HCT116 (cell line): ENCODE data around the gene OGA. TPM values are rescaled to one million over a fixed set of nuclear protein-coding genes. Genes with fewer than 3 reads are reported as not detected.

Experiments used
- ATAC-seq: fragments of 200-7000 bp; cut with Tn5 transposase; 2 replicates; pipeline ENCODE4 v1.9.1; 2020; ENCODE audit warnings: mild to moderate bottlenecking, moderate library complexity
- BruUV-seq: library from RNA; stranded (reverse); fragments of 400-500 nt; replicated peaks from 2 replicates; lab custom pipeline; 2021; lab: Mats Ljungman, UMichigan
- CTCF ChIA-PET: fragments of 300-600 bp; sonication (Branson Sonifier 250); formaldehyde crosslinking; loops from one replicate; lab custom pipeline; 2021; ENCODE audit warnings: antibody characterized with exemption; lab: Charles Lee
- POLR2A ChIA-PET: fragments of 300-600, 350-600 bp; sonication (Branson Sonifier 250); formaldehyde crosslinking; loops from one replicate; lab custom pipeline; 2021; ENCODE audit warnings: antibody characterized with exemption; lab: Charles Lee
- RAD21 ChIA-PET, 2 experiments: fragments of 300-600 bp; sonication (Branson Sonifier 250); formaldehyde crosslinking; loops; one replicate each; lab custom pipeline; 2023; ENCODE audit warnings: low total read pairs in 2 of 2; ENCODE audit not compliant: uncharacterized antibody in 2 of 2, unreplicated experiment in 2 of 2, low non-redundant PET in 1 of 2; lab: Charles Lee
- DNase-seq: peaks from one replicate; pipeline ENCODE4 v3.0.0-alpha.2; 2010; ENCODE audit warnings: low read depth, low spot score
- H2AFZ ChIP-seq: fragments of 200-600 bp; shearing (Covaris generic), sonication (generic); 2 replicates; pipeline ENCODE4 v1.6.1; 2017; ENCODE audit warnings: low read depth, mixed run types, mixed read lengths, antibody characterized with exemption, low read length; ENCODE audit not compliant: poor library complexity, severe bottlenecking
- H3K27ac ChIP-seq: 2 replicates; pipeline ENCODE4 v1.5.1; 2012; ENCODE audit warnings: low read depth, low read length
- H3K27me3 ChIP-seq: fragments of 200-600 bp; sonication (generic); 2 replicates; pipeline ENCODE4 v1.6.1; 2016; ENCODE audit warnings: mixed run types, low read length, mixed read lengths; ENCODE audit not compliant: insufficient read depth
- H3K36me3 ChIP-seq, 2 experiments: fragments of 200-500 bp in 1 of 2; fragments of 200-600 bp in 1 of 2; sonication (Bioruptor generic) in 1 of 2; sonication (generic) in 1 of 2; 2 replicates each; pipeline versions ENCODE4 v1.5.1 to v1.6.1; 2014 to 2016; ENCODE audit warnings: low read length in 2 of 2, inconsistent platforms in 1 of 2, mixed read lengths in 1 of 2, mixed run types in 1 of 2; ENCODE audit not compliant: insufficient read depth in 2 of 2, control insufficient read depth in 1 of 2
- H3K4me1 ChIP-seq, 2 experiments: fragments of 200-600 bp in 1 of 2; sonication (generic) in 1 of 2; 2 replicates each; pipeline versions ENCODE4 v1.5.1 to v1.6.1; 2012 to 2017; ENCODE audit warnings: low read length in 2 of 2, inconsistent platforms in 1 of 2, mild to moderate bottlenecking in 1 of 2, mixed read lengths in 1 of 2, mixed run types in 1 of 2, moderate library complexity in 1 of 2; ENCODE audit not compliant: insufficient read depth in 2 of 2, control insufficient read depth in 1 of 2
- H3K4me2 ChIP-seq: fragments of 200-600 bp; sonication (generic); 2 replicates; pipeline ENCODE4 v1.6.1; 2017; ENCODE audit warnings: mixed run types, low read length, mixed read lengths
- H3K4me3 ChIP-seq, 2 experiments: fragments of 200-600 bp in 1 of 2; sonication (generic) in 1 of 2; replicated peaks in 1 of 2; 2 replicates each; pipeline ENCODE4 v1.5.1; 2011 to 2016; ENCODE audit warnings: low read length in 2 of 2, control low read depth in 1 of 2, low read depth in 1 of 2, mild to moderate bottlenecking in 1 of 2, mixed read lengths in 1 of 2, mixed run types in 1 of 2
- H3K79me2 ChIP-seq: fragments of 200-600 bp; sonication (generic); 2 replicates; pipeline ENCODE4 v1.6.1; 2017; ENCODE audit warnings: mild to moderate bottlenecking, mixed run types, low read length, moderate library complexity, mixed read lengths; ENCODE audit not compliant: insufficient read depth
- H3K9ac ChIP-seq: fragments of 200-600 bp; sonication (generic); 2 replicates; pipeline ENCODE4 v1.6.1; 2016; ENCODE audit warnings: low read length, mixed read lengths
- H3K9me2 ChIP-seq: fragments of 200-600 bp; sonication (generic), shearing (Covaris generic); 2 replicates; pipeline ENCODE4 v1.6.1; 2017; ENCODE audit warnings: mixed run types, mild to moderate bottlenecking, moderate library complexity; ENCODE audit not compliant: insufficient read depth
- H3K9me3 ChIP-seq, 2 experiments: fragments of 200-500 bp in 1 of 2; fragments of 200-600 bp in 1 of 2; sonication (Bioruptor generic) in 1 of 2; sonication (generic) in 1 of 2; 2 replicates each; pipeline ENCODE4 v1.6.1; 2014 to 2017; ENCODE audit warnings: low read length in 2 of 2, mixed read lengths in 2 of 2, inconsistent platforms in 1 of 2, low read depth in 1 of 2, mild to moderate bottlenecking in 1 of 2, mixed run types in 1 of 2, moderate library complexity in 1 of 2; ENCODE audit not compliant: control insufficient read depth in 1 of 2, insufficient read depth in 1 of 2
- H4K20me1 ChIP-seq: fragments of 200-600 bp; sonication (generic), shearing (Covaris generic); 2 replicates; pipeline ENCODE4 v1.6.1; 2017; ENCODE audit warnings: mixed run types, mild to moderate bottlenecking, moderate library complexity; ENCODE audit not compliant: insufficient read depth
- ATF3 ChIP-seq: IDR thresholded peaks from 2 replicates; pipeline ENCODE4 v1.6.1; 2012
- CEBPB ChIP-seq: IDR thresholded peaks from 2 replicates; pipeline ENCODE4 v1.6.1; 2012; ENCODE audit warnings: low read depth
- EGR1 ChIP-seq: IDR thresholded peaks from 2 replicates; pipeline ENCODE4 v1.6.1; 2012; ENCODE audit warnings: low read depth
- ELF1 ChIP-seq: IDR thresholded peaks from 2 replicates; pipeline ENCODE4 v1.6.1; 2012; ENCODE audit warnings: low read depth, borderline replicate concordance
- POLR2A ChIP-seq: IDR thresholded peaks from 2 replicates; pipeline ENCODE4 v1.7.0; 2011; ENCODE audit warnings: borderline replicate concordance; ENCODE audit not compliant: insufficient read depth, insufficient read length; ENCODE audit errors: extremely low read depth
- POLR2AphosphoS5 ChIP-seq: IDR thresholded peaks from 2 replicates; pipeline ENCODE4 v1.6.1; 2011; ENCODE audit warnings: mild to moderate bottlenecking, low read depth, low read length, moderate library complexity
- RAD21 ChIP-seq: IDR thresholded peaks from 2 replicates; pipeline ENCODE4 v1.6.1; 2012; ENCODE audit warnings: low read depth, mild to moderate bottlenecking
- SRF ChIP-seq: IDR thresholded peaks from 2 replicates; pipeline ENCODE4 v1.6.1; 2012; ENCODE audit warnings: low read depth
- YY1 ChIP-seq: IDR thresholded peaks from 2 replicates; pipeline ENCODE4 v1.6.1; 2011; ENCODE audit warnings: low read length, low read depth, moderate library complexity, mild to moderate bottlenecking; ENCODE audit not compliant: insufficient replicate concordance; ENCODE audit errors: extremely low read depth
- ZBTB33 ChIP-seq: IDR thresholded peaks from 2 replicates; pipeline ENCODE4 v1.6.1; 2011; ENCODE audit warnings: mild to moderate bottlenecking, low read length, moderate library complexity; ENCODE audit not compliant: insufficient replicate concordance; ENCODE audit errors: extremely low read depth
- intact Hi-C: fragments of 100-400 bp; cut with micrococcal nuclease; formaldehyde crosslinking; loops from 2 replicates; pipeline ENCODE4 v1.10.0; 2022
- total RNA-seq: library from RNA; stranded (reverse); gene quantifications from one replicate; pipeline ENCODE4 v1.2.1, GENCODE V29; 2021; ENCODE audit not compliant: unreplicated experiment

Gene OGA
- total RNA-seq, 1 experiment from 2014 or later, result 127 TPM

- Histone ChIP-seq H3K4me2 (no peak overlapping the region), H4K20me1 (no peaks in the 10 kb centered on the region), H3K79me2 (no peaks in the 10 kb centered on the region), H3K36me3 (no peaks in the 10 kb centered on the region), H2AFZ (no peak overlapping the region), H3K4me1 (no peaks in the 10 kb centered on the region; a peak in 1 of 4 replicates), H3K9ac (no peak overlapping the region), H3K9me3 (no peaks in the 10 kb centered on the region), H3K27ac (no peak overlapping the region), H3K9me2 (no peaks in the 10 kb centered on the region), H3K4me3 (no peak overlapping the region), H3K27me3 (peaks cover 7% of the 10 kb centered on the region; the same call in 1 of the 2 replicates)
- ChIA-PET CTCF (no interaction called here), RAD21 (no interaction called here), POLR2A (no interaction called here)
- ATAC-seq (no peak), DNase-seq (no peak)
- intact Hi-C loops, result no loop called here
- no TSS peak for BruUV-seq
- TF ChIP-seq RAD21, result no peak
- TF ChIP-seq CEBPB, result no peak
- no peak for TF ChIP-seq YY1
- TF ChIP-seq ZBTB33, result no peak
- TF ChIP-seq SRF, result no peak
- no peak for TF ChIP-seq POLR2AphosphoS5
- TF ChIP-seq EGR1, result no peak
- TF ChIP-seq ELF1, result no peak
- TF ChIP-seq POLR2A, result no peak
- no peak for TF ChIP-seq ATF3
These were observed 57.7 kb downstream of the OGA start for GRCh38 chr10:101760510-101760909.
